Tibial nerve (tissue), 4 donors: Measurements from ENCODE around the gene TBC1D16. TPM values are rescaled to one million over a fixed set of nuclear protein-coding genes. Genes with fewer than 3 reads are reported as not detected.

Experiments used
- DNase-seq, 2 donors: peaks; one replicate each; pipeline ENCODE4 v3.0.0-alpha.2; 2019; ENCODE audit warnings: low spot score in 2 of 2
- H3K27ac ChIP-seq, 4 donors: fragments of 200-600 bp; sonication (generic) in 3 of 4; one replicate each; pipeline ENCODE4 v1.5.1; 2017 to 2019; ENCODE audit warnings: mild to moderate bottlenecking in 1 of 4
- H3K27me3 ChIP-seq, 2 donors: fragments of 200-600 bp; sonication (generic) in 1 of 2; one replicate each; pipeline versions ENCODE4 v1.5.1 to v1.6.0; 2017 to 2019
- H3K36me3 ChIP-seq, 3 donors: fragments of 200-600 bp; sonication (generic); one replicate each; pipeline ENCODE4 v1.5.1; 2018 to 2019
- H3K4me1 ChIP-seq, 4 donors: fragments of 200-600 bp; sonication (generic) in 3 of 4; one replicate each; pipeline ENCODE4 v1.5.1; 2017 to 2019
- H3K4me3 ChIP-seq, 4 donors: fragments of 200-600 bp; sonication (generic) in 3 of 4; one replicate each; pipeline ENCODE4 v1.5.1; 2017 to 2019; ENCODE audit warnings: mild to moderate bottlenecking in 1 of 4, moderate library complexity in 1 of 4
- H3K9me3 ChIP-seq, 4 donors: fragments of 200-600 bp; sonication (generic) in 3 of 4; one replicate each; pipeline ENCODE4 v1.5.1; 2017 to 2019
- EP300 ChIP-seq, 2 donors: sonication (generic); formaldehyde crosslinking; IDR thresholded peaks; one replicate each; pipeline ENCODE4 v1.6.1; 2017; ENCODE audit warnings: antibody characterized with exemption in 2 of 2, mild to moderate bottlenecking in 1 of 2
- POLR2A ChIP-seq, 2 donors: fragments of 450-650 bp; IDR thresholded peaks; one replicate each; pipeline ENCODE4 v1.6.1; 2017; ENCODE audit warnings: antibody characterized with exemption in 2 of 2, mild to moderate bottlenecking in 2 of 2, moderate library complexity in 2 of 2
- WGBS, 2 donors: methylation state at CpG; one replicate each; pipeline ENCODE4 v1.1.5; 2018; 5-methylcytosine and 5-hydroxymethylcytosine counted together
- total RNA-seq, 4 donors: library from RNA; depleted of rRNA; stranded (reverse); fragments of >200 nt; gene quantifications; one replicate each; pipeline ENCODE4 v1.1.0, GENCODE V29; 2016
- TF ChIP-seq, protein P1 (sequence below), 5 experiments: fragments of 200-600 bp in 3 of 5; fragments of 450-650 bp in 2 of 5; sonication (generic) in 3 of 5; IDR thresholded peaks; one replicate each; pipeline ENCODE4 v1.5.1; 2016 to 2019; ENCODE audit warnings: antibody characterized with exemption in 5 of 5, mild to moderate bottlenecking in 3 of 5, moderate library complexity in 2 of 5

Gene TBC1D16
- total RNA-seq, 4 donors from 2014 or later = 48.3 to 68.4 (median 58.1) TPM

DNA sequence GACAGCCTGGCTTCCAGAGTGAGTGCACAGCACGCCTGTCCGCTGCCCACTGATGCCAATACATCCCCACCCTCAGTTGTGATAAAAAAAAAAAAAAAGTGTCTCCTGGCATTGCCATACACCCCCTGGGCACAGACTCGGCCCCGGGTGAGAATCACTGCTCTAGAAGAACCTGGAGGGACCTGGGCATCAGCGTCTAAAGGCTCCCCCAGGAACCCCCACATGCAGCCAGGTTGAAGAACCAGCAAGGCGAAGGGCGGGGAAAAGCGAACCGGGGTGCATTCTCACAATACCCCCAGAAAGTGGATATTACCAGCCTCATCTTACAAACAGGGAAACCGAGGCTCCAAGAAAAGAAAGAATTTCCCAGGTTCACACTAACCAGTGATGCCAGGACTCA is 27.7 kb downstream of the TBC1D16 start:
- Histone ChIP-seq H3K4me3 (no peak overlapping the region), H3K36me3 (peaks cover 0 to 64% (median 0%) of the 10 kb centered on the region in 3 donors), H3K9me3 (no peaks in the 10 kb centered on the region), H3K27me3 (no peaks in the 10 kb centered on the region), H3K27ac (no peak overlapping the region), H3K4me1 (peaks cover 0 to 24% (median 11%) of the 10 kb centered on the region in 4 donors)
- no peak for DNase-seq
- 83 to 84% methylated on average over 10 of the region's 10 CpGs for WGBS, 2 donors
- TF ChIP-seq, protein P1, sequence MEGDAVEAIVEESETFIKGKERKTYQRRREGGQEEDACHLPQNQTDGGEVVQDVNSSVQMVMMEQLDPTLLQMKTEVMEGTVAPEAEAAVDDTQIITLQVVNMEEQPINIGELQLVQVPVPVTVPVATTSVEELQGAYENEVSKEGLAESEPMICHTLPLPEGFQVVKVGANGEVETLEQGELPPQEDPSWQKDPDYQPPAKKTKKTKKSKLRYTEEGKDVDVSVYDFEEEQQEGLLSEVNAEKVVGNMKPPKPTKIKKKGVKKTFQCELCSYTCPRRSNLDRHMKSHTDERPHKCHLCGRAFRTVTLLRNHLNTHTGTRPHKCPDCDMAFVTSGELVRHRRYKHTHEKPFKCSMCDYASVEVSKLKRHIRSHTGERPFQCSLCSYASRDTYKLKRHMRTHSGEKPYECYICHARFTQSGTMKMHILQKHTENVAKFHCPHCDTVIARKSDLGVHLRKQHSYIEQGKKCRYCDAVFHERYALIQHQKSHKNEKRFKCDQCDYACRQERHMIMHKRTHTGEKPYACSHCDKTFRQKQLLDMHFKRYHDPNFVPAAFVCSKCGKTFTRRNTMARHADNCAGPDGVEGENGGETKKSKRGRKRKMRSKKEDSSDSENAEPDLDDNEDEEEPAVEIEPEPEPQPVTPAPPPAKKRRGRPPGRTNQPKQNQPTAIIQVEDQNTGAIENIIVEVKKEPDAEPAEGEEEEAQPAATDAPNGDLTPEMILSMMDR (IDR thresholded peaks at IDR 0.05) = no peak
- no peak for TF ChIP-seq EP300 (IDR thresholded peaks at IDR 0.05)
- no peak for TF ChIP-seq POLR2A (IDR thresholded peaks at IDR 0.05)

DNA sequence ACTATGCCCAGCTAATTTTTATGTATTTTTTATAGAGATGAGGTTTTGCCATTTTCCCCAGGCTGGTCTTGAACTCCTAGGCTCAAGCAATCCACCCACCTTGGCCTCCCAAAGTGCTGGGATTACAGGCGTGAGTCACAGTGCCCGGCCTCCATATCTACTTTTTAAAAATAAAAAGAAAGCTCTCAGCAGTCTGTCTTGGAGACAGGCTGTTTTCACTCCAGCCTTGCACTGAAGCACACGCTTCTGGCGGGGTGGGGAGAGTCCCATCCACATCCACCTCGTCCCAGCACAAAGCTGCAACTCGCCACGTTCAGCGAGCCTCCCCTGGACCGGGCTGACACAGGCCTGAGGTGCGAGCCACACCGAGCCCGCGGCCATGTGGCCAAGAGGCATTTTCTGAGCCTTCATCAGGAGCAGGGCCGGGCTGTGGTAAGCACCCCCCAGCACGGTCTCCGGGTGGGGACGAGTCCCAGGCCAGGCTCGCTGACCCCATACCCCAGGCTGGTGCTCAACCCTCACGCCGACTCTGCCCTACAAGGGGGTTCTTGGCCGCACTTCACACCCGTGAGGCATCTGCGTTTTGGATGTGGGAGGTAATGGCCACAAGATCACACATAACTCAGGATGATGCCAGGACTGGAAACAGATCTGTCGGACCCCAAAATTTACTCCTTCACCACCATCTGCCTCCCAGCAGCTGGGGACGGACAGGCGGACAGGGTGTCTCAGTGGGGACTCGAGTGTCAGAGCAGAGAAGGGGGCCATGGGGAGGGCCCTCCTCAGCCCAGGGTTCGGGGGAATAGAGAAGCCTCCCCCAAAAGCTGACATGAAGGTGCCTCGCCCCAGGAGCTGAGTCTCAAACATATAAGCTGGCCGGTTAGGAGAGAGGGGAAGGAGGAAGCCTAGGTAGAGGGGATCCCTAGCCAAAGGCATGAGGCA is 28.6 kb downstream of the TBC1D16 start:
- no peak overlapping the region for H3K4me3 ChIP-seq
- no peaks in the 10 kb centered on the region for H3K27me3 ChIP-seq
- no peaks in the 10 kb centered on the region for H3K9me3 ChIP-seq
- peaks cover 0 to 64% (median 0%) of the 10 kb centered on the region in 3 donors for H3K36me3 ChIP-seq
- TF ChIP-seq POLR2A (IDR thresholded peaks at IDR 0.05) (no peak), EP300 (IDR thresholded peaks at IDR 0.05) (no peak)
- TF ChIP-seq, protein P1 (IDR thresholded peaks at IDR 0.05) = no peak
- peaks cover 0 to 24% (median 11%) of the 10 kb centered on the region in 4 donors for H3K4me1 ChIP-seq
- 91 to 94% methylated on average over 28 to 30 of the region's 30 CpGs for WGBS, 2 donors
- no peak overlapping the region for H3K27ac ChIP-seq
- DNase-seq = no peak

DNA sequence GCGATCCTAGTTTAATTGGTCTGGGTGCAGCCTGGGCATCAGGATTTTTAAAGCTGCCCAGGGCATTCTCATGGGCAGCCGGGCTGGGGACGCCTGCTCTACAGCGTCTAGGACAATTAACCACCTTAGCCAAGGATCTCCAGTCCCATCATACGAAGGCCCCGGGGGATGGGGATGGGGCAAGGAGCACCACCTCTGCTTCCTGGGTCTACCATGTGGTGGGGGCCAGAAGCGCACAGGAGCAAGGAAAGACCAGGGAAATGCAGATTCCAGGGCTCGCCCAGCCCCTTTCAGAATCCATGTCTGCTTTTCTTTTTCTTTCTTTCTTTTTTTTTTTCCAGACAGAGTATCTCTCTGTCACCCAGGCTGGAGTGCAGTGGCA is 29.3 kb downstream of the TBC1D16 start:
- no peaks in the 10 kb centered on the region for H3K27me3 ChIP-seq
- H3K36me3 ChIP-seq = peaks cover 0 to 64% (median 0%) of the 10 kb centered on the region in 3 donors
- no peak overlapping the region for H3K27ac ChIP-seq
- no peak overlapping the region for H3K4me3 ChIP-seq
- no peak for DNase-seq
- peaks cover 0 to 24% (median 11%) of the 10 kb centered on the region in 4 donors for H3K4me1 ChIP-seq
- 52 to 70% methylated on average over 8 of the region's 8 CpGs for WGBS, 2 donors
- no peaks in the 10 kb centered on the region for H3K9me3 ChIP-seq
- TF ChIP-seq EP300 (IDR thresholded peaks at IDR 0.05) (no peak), POLR2A (IDR thresholded peaks at IDR 0.05) (no peak)
- TF ChIP-seq, protein P1 (IDR thresholded peaks at IDR 0.05) = no peak

DNA sequence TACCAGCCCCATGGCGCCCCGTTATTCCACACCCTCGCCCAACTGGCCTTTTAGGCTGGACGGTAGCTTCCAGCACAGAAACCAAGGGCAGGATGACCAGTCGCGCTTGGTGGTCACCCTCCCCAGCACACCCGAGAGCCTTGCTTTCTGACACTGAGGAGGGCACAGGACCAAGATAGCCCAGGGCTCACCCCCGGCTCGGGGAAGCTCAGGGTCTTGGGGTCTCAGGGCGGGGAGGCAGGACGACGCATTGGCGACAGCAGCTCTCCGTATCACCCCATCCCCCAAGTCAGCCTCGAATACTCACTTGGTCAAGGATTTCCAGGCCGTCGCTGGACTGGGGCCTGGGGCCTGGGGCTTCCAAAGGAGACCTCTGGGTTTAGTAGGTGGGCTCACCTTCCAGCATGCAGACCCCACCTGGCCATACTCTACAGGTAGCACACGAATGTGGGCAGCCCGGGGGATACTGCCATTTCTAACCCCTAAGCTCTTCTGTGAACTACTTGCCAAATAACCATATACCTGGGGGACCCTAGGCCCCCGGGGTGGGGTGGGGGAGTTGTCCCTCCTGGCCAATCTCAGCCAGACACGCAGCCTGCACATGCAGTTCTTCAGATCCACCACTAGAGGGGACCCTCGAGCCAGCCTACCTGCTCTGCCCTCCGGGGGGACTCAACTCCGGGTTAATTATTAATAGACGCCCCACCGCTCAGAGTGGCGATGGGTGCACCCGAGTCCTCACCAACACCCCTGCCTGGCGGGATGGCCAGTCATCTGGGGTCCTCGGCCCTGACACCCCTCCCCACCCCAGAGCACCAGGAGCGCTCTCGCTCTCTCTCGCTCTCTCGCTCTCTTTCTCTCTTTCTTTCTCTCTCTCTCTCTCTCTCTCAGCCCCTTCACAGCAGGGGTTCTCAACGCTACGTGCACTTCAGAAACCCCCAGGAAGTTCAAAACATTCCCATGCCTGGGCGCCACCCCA is 30.0 kb downstream of the TBC1D16 start:
- H3K27me3 ChIP-seq = no peaks in the 10 kb centered on the region
- whole genome bisulfite sequencing, 2 donors = 51 to 55% methylated on average over 37 of the region's 37 CpGs
- H3K36me3 ChIP-seq = peaks cover 0 to 66% (median 0%) of the 10 kb centered on the region in 3 donors
- no peaks in the 10 kb centered on the region for H3K9me3 ChIP-seq
- TF ChIP-seq, protein P1 (IDR thresholded peaks at IDR 0.05) = peak; percentile 94 to 100 (median 95)
- no peak for TF ChIP-seq EP300 (IDR thresholded peaks at IDR 0.05)
- no peak for DNase-seq
- peaks cover 0 to 24% (median 11%) of the 10 kb centered on the region in 4 donors for H3K4me1 ChIP-seq
- no peak overlapping the region for H3K4me3 ChIP-seq
- H3K27ac ChIP-seq = no peak overlapping the region
